Measurements from ENCODE around the gene PTOV1.

PTOV1 gene

GRCh38 chr19:49839713-49840112 is 11.2 kb upstream of the PTOV1 start:
- no peak for TF ChIP-seq CTCF (conservative IDR thresholded peaks at IDR 0.05; ENCODE audit: low read depth)
- DNase-seq (ENCODE audit: low spot score): no peak
- H3K27ac ChIP-seq: no peak overlapping the region
- POLR2A ChIA-PET (ENCODE audit: low non-redundant PET): no interaction called here
- CTCF ChIA-PET: interaction anchor here (0.6 kb wide), 1 partner anchor 545 kb away, joined by 3 read pairs; no protein-coding TSS in a partner anchor

- ChIA-PET POLR2A (ENCODE audit: low non-redundant PET) (no interaction called here), CTCF (no interaction called here)
- DNase-seq (ENCODE audit: low spot score): no peak
- H3K27ac ChIP-seq: no peak overlapping the region
- no peak for TF ChIP-seq CTCF (conservative IDR thresholded peaks at IDR 0.05; ENCODE audit: low read depth)
Measured at GRCh38 chr19:49840321-49840720, 10.6 kb upstream of the PTOV1 start.

- ChIA-PET CTCF (no interaction called here), POLR2A (ENCODE audit: low non-redundant PET) (no interaction called here)
- no peak overlapping the region for H3K27ac ChIP-seq
- TF ChIP-seq CTCF (conservative IDR thresholded peaks at IDR 0.05; ENCODE audit: low read depth): no peak
- no peak for DNase-seq (ENCODE audit: low spot score)
Measured at GRCh38 chr19:49840736-49841249, 10.2 kb upstream of the PTOV1 start.

GRCh38 chr19:49843265-49843664 is 7.7 kb upstream of the PTOV1 start:
- ChIA-PET POLR2A (ENCODE audit: low non-redundant PET) (no interaction called here), CTCF (no interaction called here)
- no peak for DNase-seq (ENCODE audit: low spot score)
- TF ChIP-seq CTCF (conservative IDR thresholded peaks at IDR 0.05; ENCODE audit: low read depth): no peak
- H3K27ac ChIP-seq: no peak overlapping the region

- TF ChIP-seq CTCF (conservative IDR thresholded peaks at IDR 0.05; ENCODE audit: low read depth): no peak
- ChIA-PET CTCF (interaction anchor here (0.7 kb wide), 1 partner anchor 25 kb away, joined by 3 read pairs; no protein-coding TSS in a partner anchor), POLR2A (ENCODE audit: low non-redundant PET) (no interaction called here)
- no peak for DNase-seq (ENCODE audit: low spot score)
- H3K27ac ChIP-seq: no peak overlapping the region
Measured at GRCh38 chr19:49844138-49845095, 6.5 kb upstream of the PTOV1 start.

- H3K27ac ChIP-seq: no peak overlapping the region
- CTCF ChIA-PET: no interaction called here
- POLR2A ChIA-PET (ENCODE audit: low non-redundant PET): no interaction called here
- DNase-seq (ENCODE audit: low spot score): no peak
- TF ChIP-seq CTCF (conservative IDR thresholded peaks at IDR 0.05; ENCODE audit: low read depth): no peak
Measured at GRCh38 chr19:49845414-49845813, 5.5 kb upstream of the PTOV1 start.
